K562 (cell line): ENCODE measurements around the gene DIP2B. TPM values are rescaled to one million over a fixed set of nuclear protein-coding genes. Genes with fewer than 3 reads are reported as not detected.

ENCODE experiments used
- ATAC-seq: fragments of 200-7000 bp; cut with Tn5 transposase; 3 replicates; pipeline ENCODE4 v1.9.1; 2020; ENCODE audit warnings: moderate library complexity
- BruUV-seq: library from RNA; stranded (reverse); fragments of 400-500 nt; replicated peaks from 2 replicates; lab custom pipeline; 2021; lab: Mats Ljungman, UMichigan
- CTCF ChIA-PET: fragments of 300-600 bp; formaldehyde crosslinking; extraction: SDS; loops from one replicate; lab custom pipeline; 2021; ENCODE audit warnings: low intra/inter-chr PET ratio; lab: Yijun Ruan, JAX
- POLR2A ChIA-PET: fragments of 300-600, 350-650 bp; sonication (Branson Sonifier 250); formaldehyde crosslinking; extraction: SDS; loops from one replicate; lab custom pipeline; 2021; ENCODE audit warnings: antibody characterized with exemption, inconsistent platforms; lab: Yijun Ruan, JAX
- DNase-seq, 4 experiments: peaks; one replicate each; pipeline versions ENCODE4 v3.0.0 to v3.0.0-alpha.2; 2011 to 2018; ENCODE audit warnings: low spot score in 3 of 4, mixed read lengths in 3 of 4; ENCODE audit errors: extremely low read depth in 1 of 4
- FAIRE-seq: peaks from 2 replicates; lab custom pipeline; 2011; peaks lifted over from hg19 to GRCh38; lab: Jason Lieb, UNC
- H2AFZ ChIP-seq: 2 replicates; pipeline ENCODE4 v1.6.0; 2011; ENCODE audit warnings: low read depth, low read length, control low read depth, inconsistent platforms
- H3K27ac ChIP-seq: fragments of 200-600 bp; 3 replicates; pipeline ENCODE4 v1.8.0; 2011; ENCODE audit warnings: low read depth, mild to moderate bottlenecking, control low read depth, inconsistent platforms, low read length, moderate library complexity, mixed read lengths; ENCODE audit errors: extremely low read depth
- H3K27me3 ChIP-seq, 2 experiments: fragments of 300-600 bp in 1 of 2; 2 replicates in 1 of 2; 3 replicates in 1 of 2; pipeline versions ENCODE4 v1.6.0 to v1.8.0; 2011; ENCODE audit warnings: inconsistent platforms in 2 of 2, low read length in 2 of 2, mild to moderate bottlenecking in 1 of 2, mixed read lengths in 1 of 2, moderate library complexity in 1 of 2; ENCODE audit not compliant: control insufficient read depth in 2 of 2, insufficient read depth in 2 of 2
- H3K36me3 ChIP-seq: fragments of 300-600 bp; 3 replicates; pipeline ENCODE4 v1.8.0; 2011; ENCODE audit warnings: mild to moderate bottlenecking, low read length, inconsistent platforms; ENCODE audit not compliant: control insufficient read depth, insufficient read depth
- H3K4me1 ChIP-seq, 2 experiments: fragments of 200-600 bp in 1 of 2; replicated peaks in 1 of 2; 2 replicates in 1 of 2; 3 replicates in 1 of 2; pipeline versions ENCODE4 v1.5.1 to v1.8.0; 2011; ENCODE audit warnings: inconsistent platforms in 2 of 2, low read length in 2 of 2, mild to moderate bottlenecking in 1 of 2, mixed read lengths in 1 of 2, moderate library complexity in 1 of 2; ENCODE audit not compliant: control insufficient read depth in 2 of 2, insufficient read depth in 2 of 2
- H3K4me2 ChIP-seq: 2 replicates; pipeline ENCODE4 v1.6.1; 2011; ENCODE audit warnings: low read length, control low read depth, inconsistent platforms, mixed read lengths; ENCODE audit not compliant: insufficient read depth
- H3K4me3 ChIP-seq: fragments of 200-600 bp; sonication (generic), shearing (Covaris generic); 2 replicates; pipeline ENCODE4 v1.5.1; 2016; ENCODE audit warnings: control low read depth, inconsistent platforms
- H3K79me2 ChIP-seq: fragments of 200-600 bp; 3 replicates; pipeline ENCODE4 v1.8.0; 2011; ENCODE audit warnings: low read length, inconsistent platforms; ENCODE audit not compliant: control insufficient read depth, insufficient read depth
- H3K9ac ChIP-seq, 2 experiments: 2 replicates each; pipeline versions ENCODE4 v1.6.0 to v1.6.1; 2011; ENCODE audit warnings: low read depth in 2 of 2, low read length in 2 of 2, control low read depth in 1 of 2, inconsistent platforms in 1 of 2, mild to moderate bottlenecking in 1 of 2, mixed read lengths in 1 of 2; ENCODE audit not compliant: insufficient read depth in 1 of 2
- H3K9me1 ChIP-seq: one replicate; pipeline ENCODE4 v1.6.0; 2011; ENCODE audit warnings: inconsistent platforms, mild to moderate bottlenecking, low read length, moderate library complexity; ENCODE audit not compliant: control insufficient read depth, insufficient read depth
- H3K9me3 ChIP-seq: replicated peaks from 2 replicates; pipeline ENCODE4 v1.5.1; 2011; ENCODE audit warnings: low read depth, low read length, inconsistent platforms; ENCODE audit not compliant: control insufficient read depth, insufficient read depth
- H4K20me1 ChIP-seq: replicated peaks from 2 replicates; pipeline ENCODE4 v1.6.1; 2011; ENCODE audit warnings: low read length, inconsistent platforms, mixed read lengths; ENCODE audit not compliant: control insufficient read depth, insufficient read depth
- CBX5 ChIP-seq: IDR thresholded peaks from 2 replicates; pipeline ENCODE4 v1.6.1; 2014; ENCODE audit warnings: low read depth, borderline replicate concordance
- E2F3 ChIP-seq: fragments of 250-450 bp; sonication (Bioruptor Pico); IDR thresholded peaks from 2 replicates; pipeline ENCODE4 v1.4.0; 2020; ENCODE audit warnings: mild to moderate bottlenecking
- FOS ChIP-seq: IDR thresholded peaks from 3 replicates; pipeline ENCODE4 v1.6.1; 2011; ENCODE audit not compliant: insufficient read length; ENCODE audit errors: extremely low read depth
- FOXK2 ChIP-seq, 2 experiments: fragments of 450-650 bp; IDR thresholded peaks in 1 of 2; conservative IDR thresholded peaks in 1 of 2; 2 replicates each; pipeline ENCODE4 v1.6.1; 2016; ENCODE audit warnings: low read depth in 2 of 2, mild to moderate bottlenecking in 1 of 2
- IFI16 ChIP-seq: fragments of 250-450 bp; sonication (Bioruptor Pico); IDR thresholded peaks from 2 replicates; pipeline ENCODE4 v2.1.2; 2022; ENCODE audit warnings: mild to moderate bottlenecking, inconsistent platforms
- NFYB ChIP-seq: IDR thresholded peaks from 2 replicates; pipeline ENCODE4 v1.6.1; 2011; ENCODE audit warnings: mild to moderate bottlenecking, moderate library complexity; ENCODE audit not compliant: insufficient read length; ENCODE audit errors: extremely low read depth
- NUFIP1 ChIP-seq: fragments of 450-650 bp; IDR thresholded peaks from 2 replicates; pipeline ENCODE4 v1.6.1; 2018; ENCODE audit not compliant: partially characterized antibody
- RBM34 ChIP-seq: fragments of 200-400 bp; formaldehyde crosslinking; IDR thresholded peaks from 2 replicates; pipeline ENCODE4 v1.6.1; 2018; ENCODE audit warnings: low read length, borderline replicate concordance; ENCODE audit not compliant: insufficient read depth
- ZKSCAN8 ChIP-seq: fragments of 200-800 bp; sonication (Bioruptor generic); IDR thresholded peaks from 2 replicates; pipeline ENCODE4 v1.6.1; 2016; ENCODE audit warnings: missing genetic modification characterization, missing compliant biosample characterization
- ZNF143 ChIP-seq: sonication (generic); formaldehyde crosslinking; IDR thresholded peaks from 2 replicates; pipeline ENCODE4 v1.9.0; 2022; ENCODE audit warnings: mild to moderate bottlenecking, missing genetic modification reagents
- ZNF431 ChIP-seq: sonication (generic); formaldehyde crosslinking; IDR thresholded peaks from 2 replicates; pipeline ENCODE4 v1.8.0; 2022; ENCODE audit warnings: mild to moderate bottlenecking, missing genetic modification reagents
- ZNF589 ChIP-seq: fragments of 200-800 bp; sonication (Bioruptor generic); IDR thresholded peaks from 2 replicates; pipeline ENCODE4 v1.6.1; 2016; ENCODE audit warnings: low read depth, missing genetic modification characterization, missing compliant biosample characterization
- WGBS: fragments of 100-300 bp; shearing (Covaris generic); methylation state at CpG from one replicate; pipeline ENCODE4 v1.1.6; 2016; ENCODE audit warnings: low coverage, mixed read lengths; ENCODE audit not compliant: insufficient coverage; ENCODE audit errors: missing lambda C conversion rate; 5-methylcytosine and 5-hydroxymethylcytosine counted together
- in situ Hi-C: fragments of 300-500 bp; cut with MboI; formaldehyde crosslinking; loops from 4 replicates; pipeline ENCODE4 v1.15.0; 2018; ENCODE audit warnings: inconsistent platforms, mixed read lengths
- intact Hi-C: fragments of 100-400 bp; cut with micrococcal nuclease; formaldehyde crosslinking; loops from 2 replicates; pipeline ENCODE4 v1.14.2; 2022
- polyA plus RNA-seq, 8 experiments: library from polyadenylated mRNA; depleted of rRNA in 4 of 8; stranded (reverse) in 5 of 8; unstranded in 3 of 8; fragments of >200 nt; fragmentation: Nextera tagmentation in 2 of 8; fragmentation: Illumina TruSeq in 1 of 8; extraction: Ambion mirVana in 2 of 8; extraction: Trizol in 1 of 8; gene quantifications; 2 replicates each; pipeline versions ENCODE4 v1.2.1 to v1.2.3, GENCODE V29; 2011 to 2014; ENCODE audit warnings: inconsistent platforms in 1 of 8, missing spikeins in 1 of 8
- total RNA-seq, 7 experiments: library from RNA; depleted of rRNA in 6 of 7; stranded (reverse); fragments of >200 nt in 6 of 7; fragmentation: Illumina TruSeq in 2 of 7; extraction: Trizol in 2 of 7; gene quantifications; 2 replicates each; pipeline versions ENCODE4 v1.2.1 to v1.2.3, GENCODE V29; 2011 to 2021; ENCODE audit warnings: low replicate concordance in 1 of 7
- TF ChIP-seq, protein P1 (sequence below): fragments of 250-450 bp; sonication (Bioruptor Pico); IDR thresholded peaks from 2 replicates; pipeline ENCODE4 v1.4.0; 2020; ENCODE audit warnings: mild to moderate bottlenecking
- TF ChIP-seq, protein P2 (sequence below): fragments of 250-450 bp; sonication (Bioruptor Pico); IDR thresholded peaks from 2 replicates; pipeline ENCODE4 v1.8.0; 2021; ENCODE audit warnings: moderate library complexity, mild to moderate bottlenecking, inconsistent platforms
- TF ChIP-seq, protein P3 (sequence below): sonication (generic); formaldehyde crosslinking; IDR thresholded peaks from 2 replicates; pipeline ENCODE4 v1.8.0; 2022; ENCODE audit warnings: mild to moderate bottlenecking, missing genetic modification reagents

DIP2B gene
- total and polyA plus RNA-seq, 9 of the 15 experiments (the other 6 are each of a cell fraction or from before 2014, with no cell fraction given), result 4.6 to 26.1 (median 18.8) TPM

DNA sequence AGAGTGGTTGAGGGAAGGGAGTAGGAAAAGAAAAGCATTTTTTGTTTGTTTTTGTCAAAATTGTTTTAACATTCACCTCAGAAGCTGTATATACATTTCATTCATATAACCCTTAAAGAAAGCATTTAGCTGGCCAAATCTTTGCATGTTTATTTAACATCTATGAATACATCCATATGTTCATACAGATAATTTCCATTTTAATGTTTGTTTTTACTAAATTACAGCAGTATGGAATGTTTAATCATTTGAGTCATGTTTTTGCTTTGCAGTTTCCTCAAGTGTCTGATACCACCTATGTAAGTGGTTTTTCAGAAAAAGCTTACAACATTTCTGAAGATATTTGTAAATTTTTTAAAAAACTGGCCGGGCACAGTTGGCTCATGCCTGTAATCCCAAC lies 174.8 kb downstream of the DIP2B start:
- in situ Hi-C loops, result no loop called here
- FAIRE-seq (no peak), DNase-seq (no peak), ATAC-seq (no peak)
- Histone ChIP-seq H3K9ac (no peak overlapping the region), H3K4me1 (no peaks in the 10 kb centered on the region), H4K20me1 (no peaks in the 10 kb centered on the region), H3K27ac (no peak overlapping the region), H3K36me3 (peaks cover 65% of the 10 kb centered on the region), H3K4me2 (no peak overlapping the region), H3K27me3 (no peaks in the 10 kb centered on the region), H2AFZ (no peak overlapping the region), H3K9me3 (no peaks in the 10 kb centered on the region), H3K79me2 (no peaks in the 10 kb centered on the region), H3K9me1 (no peaks in the 10 kb centered on the region), H3K4me3 (no peak overlapping the region)
- CTCF ChIA-PET, result no interaction called here
- 87% methylated on average over 1 of the region's 1 CpG for WGBS
- POLR2A ChIA-PET, result interaction anchor here (1.3 to 1.4 kb wide), 2 partner anchors 9 to 14 kb away, joined by 3 read pairs; no protein-coding TSS in a partner anchor
- TF ChIP-seq, protein P1, sequence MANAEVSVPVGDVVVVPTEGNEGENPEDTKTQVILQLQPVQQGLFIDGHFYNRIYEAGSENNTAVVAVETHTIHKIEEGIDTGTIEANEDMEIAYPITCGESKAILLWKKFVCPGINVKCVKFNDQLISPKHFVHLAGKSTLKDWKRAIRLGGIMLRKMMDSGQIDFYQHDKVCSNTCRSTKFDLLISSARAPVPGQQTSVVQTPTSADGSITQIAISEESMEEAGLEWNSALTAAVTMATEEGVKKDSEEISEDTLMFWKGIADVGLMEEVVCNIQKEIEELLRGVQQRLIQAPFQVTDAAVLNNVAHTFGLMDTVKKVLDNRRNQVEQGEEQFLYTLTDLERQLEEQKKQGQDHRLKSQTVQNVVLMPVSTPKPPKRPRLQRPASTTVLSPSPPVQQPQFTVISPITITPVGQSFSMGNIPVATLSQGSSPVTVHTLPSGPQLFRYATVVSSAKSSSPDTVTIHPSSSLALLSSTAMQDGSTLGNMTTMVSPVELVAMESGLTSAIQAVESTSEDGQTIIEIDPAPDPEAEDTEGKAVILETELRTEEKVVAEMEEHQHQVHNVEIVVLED (CRISPR knock-in tag), result no peak
- TF ChIP-seq FOXK2 (conservative IDR thresholded peaks at IDR 0.05 in 1 of 2, IDR thresholded peaks at IDR 0.05 in 1 of 2; ENCODE audit: low read depth in 2 of 2) (no peak), E2F3 (no peak), CBX5 (no peak), ZKSCAN8 (no peak), ZNF143 (no peak), NUFIP1 (no peak), NFYB (no peak), ZNF431 (CRISPR knock-in tag) (no peak), ZNF589 (CRISPR knock-in tag) (no peak), IFI16 (CRISPR knock-in tag) (no peak), FOS (no peak), RBM34 (no peak)
- TF ChIP-seq, protein P2, sequence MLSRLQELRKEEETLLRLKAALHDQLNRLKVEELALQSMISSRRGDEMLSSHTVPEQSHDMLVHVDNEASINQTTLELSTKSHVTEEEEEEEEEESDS (CRISPR knock-in tag), result no peak
- TF ChIP-seq, protein P3, sequence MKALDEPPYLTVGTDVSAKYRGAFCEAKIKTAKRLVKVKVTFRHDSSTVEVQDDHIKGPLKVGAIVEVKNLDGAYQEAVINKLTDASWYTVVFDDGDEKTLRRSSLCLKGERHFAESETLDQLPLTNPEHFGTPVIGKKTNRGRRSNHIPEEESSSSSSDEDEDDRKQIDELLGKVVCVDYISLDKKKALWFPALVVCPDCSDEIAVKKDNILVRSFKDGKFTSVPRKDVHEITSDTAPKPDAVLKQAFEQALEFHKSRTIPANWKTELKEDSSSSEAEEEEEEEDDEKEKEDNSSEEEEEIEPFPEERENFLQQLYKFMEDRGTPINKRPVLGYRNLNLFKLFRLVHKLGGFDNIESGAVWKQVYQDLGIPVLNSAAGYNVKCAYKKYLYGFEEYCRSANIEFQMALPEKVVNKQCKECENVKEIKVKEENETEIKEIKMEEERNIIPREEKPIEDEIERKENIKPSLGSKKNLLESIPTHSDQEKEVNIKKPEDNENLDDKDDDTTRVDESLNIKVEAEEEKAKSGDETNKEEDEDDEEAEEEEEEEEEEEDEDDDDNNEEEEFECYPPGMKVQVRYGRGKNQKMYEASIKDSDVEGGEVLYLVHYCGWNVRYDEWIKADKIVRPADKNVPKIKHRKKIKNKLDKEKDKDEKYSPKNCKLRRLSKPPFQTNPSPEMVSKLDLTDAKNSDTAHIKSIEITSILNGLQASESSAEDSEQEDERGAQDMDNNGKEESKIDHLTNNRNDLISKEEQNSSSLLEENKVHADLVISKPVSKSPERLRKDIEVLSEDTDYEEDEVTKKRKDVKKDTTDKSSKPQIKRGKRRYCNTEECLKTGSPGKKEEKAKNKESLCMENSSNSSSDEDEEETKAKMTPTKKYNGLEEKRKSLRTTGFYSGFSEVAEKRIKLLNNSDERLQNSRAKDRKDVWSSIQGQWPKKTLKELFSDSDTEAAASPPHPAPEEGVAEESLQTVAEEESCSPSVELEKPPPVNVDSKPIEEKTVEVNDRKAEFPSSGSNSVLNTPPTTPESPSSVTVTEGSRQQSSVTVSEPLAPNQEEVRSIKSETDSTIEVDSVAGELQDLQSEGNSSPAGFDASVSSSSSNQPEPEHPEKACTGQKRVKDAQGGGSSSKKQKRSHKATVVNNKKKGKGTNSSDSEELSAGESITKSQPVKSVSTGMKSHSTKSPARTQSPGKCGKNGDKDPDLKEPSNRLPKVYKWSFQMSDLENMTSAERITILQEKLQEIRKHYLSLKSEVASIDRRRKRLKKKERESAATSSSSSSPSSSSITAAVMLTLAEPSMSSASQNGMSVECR (CRISPR knock-in tag), result no peak
- intact Hi-C loops, result no loop called here
- BruUV-seq, result no TSS peak
